ENCODE measurements around the gene SEC61B.

- TF ChIP-seq CTCF (IDR thresholded peaks at IDR 0.05) = no peak
- no peak for TF ChIP-seq ZFX (IDR thresholded peaks at IDR 0.05; ENCODE audit: borderline replicate concordance)
These were observed 19.0 kb downstream of the SEC61B start for GRCh38 chr9:99241106-99241505.

Data from 22Rv1 (cell line).